Peyer's patch (tissue), 4 donors: ENCODE results near the gene TRIM25.

Experiments
- CTCF ChIP-seq, 6 experiments: fragments of 450-650 bp in 4 of 6; fragments of 200-600 bp in 2 of 6; sonication (generic) in 1 of 6; IDR thresholded peaks; one replicate each; pipeline ENCODE4 v1.5.1; 2017 to 2019; ENCODE audit warnings: antibody characterized with exemption in 6 of 6, mild to moderate bottlenecking in 3 of 6, moderate library complexity in 1 of 6
- POLR2A ChIP-seq, 2 donors: fragments of 450-650 bp; IDR thresholded peaks; one replicate each; pipeline ENCODE4 v1.5.1; 2017; ENCODE audit warnings: antibody characterized with exemption in 2 of 2, mild to moderate bottlenecking in 2 of 2, moderate library complexity in 2 of 2

DNA sequence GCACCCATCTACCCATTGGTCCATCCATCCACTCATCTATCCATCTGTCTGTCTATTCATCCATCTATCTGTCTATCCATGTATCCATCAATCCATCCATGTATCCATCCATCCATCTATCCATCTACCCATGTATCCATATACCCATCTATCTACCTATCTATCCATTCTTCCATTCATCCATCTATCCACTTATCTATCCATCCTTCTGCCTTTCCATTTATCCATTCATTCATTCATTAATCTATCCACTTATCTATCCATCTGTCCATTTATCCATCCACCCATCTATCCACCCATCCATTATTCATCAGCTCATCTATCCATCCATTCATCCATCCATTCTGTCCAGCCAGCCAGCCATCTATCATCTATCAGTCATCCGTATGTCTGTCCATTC, 21.5 kb downstream of the TRIM25 start:
- TF ChIP-seq CTCF (IDR thresholded peaks at IDR 0.05) (no peak), POLR2A (IDR thresholded peaks at IDR 0.05) (no peak)
